Measurements from ENCODE around the gene AP2M1. TPM values are rescaled to one million over a fixed set of nuclear protein-coding genes. Genes with fewer than 3 reads are reported as not detected.

AP2M1 gene
- total and polyA plus RNA-seq, 2 of the 8 experiments (the other 6 are each of a cell fraction or from before 2014, with no cell fraction given), result 403 to 454 TPM

- POLR2A ChIA-PET (ENCODE audit: partially characterized antibody), result no interaction called here
- Histone ChIP-seq H3K4me1 (replicated peaks in 1 of 4; ENCODE audit: control insufficient read depth in 3 of 4, insufficient read depth in 4 of 4, low read length in 3 of 4) (no peaks in the 10 kb centered on the region), H4K91ac (replicated peaks; ENCODE audit: insufficient read length, low read length) (no peak overlapping the region), H3K27me3 (replicated peaks in 1 of 4; ENCODE audit: control insufficient read depth in 3 of 4, extremely low read depth in 1 of 4, insufficient read depth in 3 of 4, low read length in 3 of 4) (no peaks in the 10 kb centered on the region), H3K56ac (replicated peaks; ENCODE audit: insufficient read length, low read depth, low read length) (no peak overlapping the region), H2AFZ (ENCODE audit: low read length) (no peak overlapping the region), H3K4me3 (ENCODE audit: extremely low read depth in 1 of 4, insufficient read depth in 2 of 4, low read depth in 3 of 4, low read length in 4 of 4) (no peak overlapping the region), H2BK120ac (replicated peaks; ENCODE audit: low read depth, low read length) (no peak overlapping the region), H2BK20ac (ENCODE audit: low read length) (no peak overlapping the region), H3K27ac (ENCODE audit: low read depth, low read length) (no peak overlapping the region), H3K4ac (replicated peaks; ENCODE audit: insufficient read length, low read depth, low read length) (no peak overlapping the region), H3K23ac (ENCODE audit: insufficient read length) (no peak overlapping the region), H3K79me1 (ENCODE audit: low read depth, low read length) (peaks cover 2% of the 10 kb centered on the region), H3K36me3 (ENCODE audit: control insufficient read depth in 2 of 4, insufficient read depth in 4 of 4, low read length in 3 of 4) (peaks cover 11 to 51% (median 35%) of the 10 kb centered on the region in 4 experiments), H3K9me3 (ENCODE audit: insufficient read depth in 2 of 2, low read depth in 1 of 2, low read length in 1 of 2) (no peaks in the 10 kb centered on the region), H2BK5ac (ENCODE audit: low read depth, low read length) (no peak overlapping the region), H3K14ac (ENCODE audit: insufficient read length) (no peak overlapping the region), H4K5ac (ENCODE audit: insufficient read length, low read depth, low read length) (no peak overlapping the region), H4K8ac (ENCODE audit: extremely low read depth, insufficient read depth, low read length) (no peak overlapping the region), H3K79me2 (ENCODE audit: control insufficient read depth in 1 of 2, insufficient read depth in 2 of 2, low read length in 2 of 2) (peaks cover 0 to 12% of the 10 kb centered on the region in 2 experiments; a peak in 3 of 4 replicates), H4K20me1 (replicated peaks in 1 of 2; ENCODE audit: control insufficient read depth in 1 of 2, insufficient read depth in 2 of 2, low read length in 2 of 2) (peaks cover 0 to 3% of the 10 kb centered on the region in 2 experiments), H2BK15ac (ENCODE audit: low read length) (no peak overlapping the region), H3K23me2 (ENCODE audit: low read depth, low read length) (no peaks in the 10 kb centered on the region), H3K9ac (replicated peaks in 1 of 4; ENCODE audit: extremely low read depth in 1 of 4, low read depth in 3 of 4, low read length in 3 of 4) (no peak overlapping the region), H2AK5ac (ENCODE audit: low read depth, low read length) (no peak overlapping the region), H2BK12ac (ENCODE audit: low read depth, low read length) (no peak overlapping the region), H3K4me2 (ENCODE audit: insufficient read depth in 1 of 2, low read depth in 2 of 2, low read length in 2 of 2) (no peak overlapping the region), H3K18ac (ENCODE audit: extremely low read depth, low read length) (no peak overlapping the region)
- DNase-seq (ENCODE audit: low read depth in 1 of 2, low spot score in 2 of 2) (no peak), FAIRE-seq (no peak)
- 93% methylated on average over 7 of the region's 7 CpGs; no CpG with 5 or more reads in 1 of the 2 experiments for WGBS, 2 experiments (ENCODE audit: extremely low coverage in 1 of 2, insufficient coverage in 1 of 2, insufficient read length in 1 of 2, insufficient replicate concordance in 2 of 2, low coverage in 1 of 2, low lambda C conversion rate in 2 of 2, missing lambda C conversion rate in 1 of 2)
- CTCF ChIA-PET (ENCODE audit: partially characterized antibody), result no interaction called here
- TF ChIP-seq CEBPB (IDR thresholded peaks at IDR 0.05; ENCODE audit: low read depth, low read length), result no peak
- TF ChIP-seq HDAC2 (IDR thresholded peaks at IDR 0.05; ENCODE audit: borderline replicate concordance in 1 of 2, low read depth in 2 of 2, low read length in 2 of 2), result no peak
- TF ChIP-seq POU5F1 (IDR thresholded peaks at IDR 0.05; ENCODE audit: low read depth, low read length), result no peak
- TF ChIP-seq RBBP5 (IDR thresholded peaks at IDR 0.05; ENCODE audit: borderline replicate concordance, low read depth, low read length), result no peak
- TF ChIP-seq, protein P1, sequence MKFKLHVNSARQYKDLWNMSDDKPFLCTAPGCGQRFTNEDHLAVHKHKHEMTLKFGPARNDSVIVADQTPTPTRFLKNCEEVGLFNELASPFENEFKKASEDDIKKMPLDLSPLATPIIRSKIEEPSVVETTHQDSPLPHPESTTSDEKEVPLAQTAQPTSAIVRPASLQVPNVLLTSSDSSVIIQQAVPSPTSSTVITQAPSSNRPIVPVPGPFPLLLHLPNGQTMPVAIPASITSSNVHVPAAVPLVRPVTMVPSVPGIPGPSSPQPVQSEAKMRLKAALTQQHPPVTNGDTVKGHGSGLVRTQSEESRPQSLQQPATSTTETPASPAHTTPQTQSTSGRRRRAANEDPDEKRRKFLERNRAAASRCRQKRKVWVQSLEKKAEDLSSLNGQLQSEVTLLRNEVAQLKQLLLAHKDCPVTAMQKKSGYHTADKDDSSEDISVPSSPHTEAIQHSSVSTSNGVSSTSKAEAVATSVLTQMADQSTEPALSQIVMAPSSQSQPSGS (IDR thresholded peaks at IDR 0.05; ENCODE audit: low read length), result no peak
- TF ChIP-seq SUZ12 (IDR thresholded peaks at IDR 0.05; ENCODE audit: low read length), result no peak
- no peak for TF ChIP-seq RNF2 (IDR thresholded peaks at IDR 0.05; ENCODE audit: borderline replicate concordance, low read depth, low read length, missing control alignments, poor library complexity, severe bottlenecking)
- no peak for TF ChIP-seq BRCA1 (IDR thresholded peaks at IDR 0.05; ENCODE audit: low read depth, low read length)
- TF ChIP-seq KDM4A (IDR thresholded peaks at IDR 0.05; ENCODE audit: low read depth, low read length, severe bottlenecking), result no peak
- TF ChIP-seq JUND (IDR thresholded peaks at IDR 0.05; ENCODE audit: low read length), result no peak
- TF ChIP-seq CTBP2 (IDR thresholded peaks at IDR 0.05; ENCODE audit: borderline replicate concordance, insufficient read depth, insufficient read length, low read length), result no peak
- TF ChIP-seq TEAD4 (IDR thresholded peaks at IDR 0.05; ENCODE audit: low read depth, low read length), result no peak
Measured at GRCh38 chr3:184142199-184142598, 32.5 kb upstream of the AP2M1 start.
